ENCODE measurements around the gene EXTL1. TPM values are rescaled to one million over a fixed set of nuclear protein-coding genes. Genes with fewer than 3 reads are reported as not detected.

EXTL1 gene
- total RNA-seq, 2 donors from 2014 or later, result 0.79 to 1.4 TPM

- Histone ChIP-seq H3K4me3 (no peak overlapping the region), H3K27ac (no peak overlapping the region), H3K27me3 (no peaks in the 10 kb centered on the region), H3K36me3 (peaks cover 5% of the 10 kb centered on the region), H3K4me1 (peaks cover 0 to 10% of the 10 kb centered on the region in 2 donors), H3K9me3 (no peaks in the 10 kb centered on the region)
- no peak for TF ChIP-seq CTCF (IDR thresholded peaks at IDR 0.05)
- DNase-seq (ENCODE audit: low spot score), result no peak
These were observed 31.3 kb upstream of the EXTL1 start for GRCh38 chr1:25990251-25990650.

- DNase-seq (ENCODE audit: low spot score), result no peak
- Histone ChIP-seq H3K36me3 (no peaks in the 10 kb centered on the region), H3K9me3 (no peaks in the 10 kb centered on the region), H3K27ac (no peak overlapping the region), H3K27me3 (no peaks in the 10 kb centered on the region), H3K4me3 (no peak overlapping the region), H3K4me1 (peaks cover 0 to 10% of the 10 kb centered on the region in 2 donors)
- TF ChIP-seq CTCF (IDR thresholded peaks at IDR 0.05), result no peak
These were observed 30.7 kb upstream of the EXTL1 start for GRCh38 chr1:25990702-25991395.

- Histone ChIP-seq H3K36me3 (no peaks in the 10 kb centered on the region), H3K27ac (no peak overlapping the region), H3K27me3 (no peaks in the 10 kb centered on the region), H3K4me1 (peaks cover 0 to 18% of the 10 kb centered on the region in 2 donors), H3K4me3 (no peak overlapping the region), H3K9me3 (no peaks in the 10 kb centered on the region)
- DNase-seq (ENCODE audit: low spot score), result no peak
- TF ChIP-seq CTCF (IDR thresholded peaks at IDR 0.05), result no peak
These were observed 29.5 kb upstream of the EXTL1 start for GRCh38 chr1:25991937-25992688.

- H3K36me3 ChIP-seq, result no peaks in the 10 kb centered on the region
- H3K9me3 ChIP-seq, result no peaks in the 10 kb centered on the region
- no peak for TF ChIP-seq CTCF (IDR thresholded peaks at IDR 0.05)
- H3K4me1 ChIP-seq, result peaks cover 0 to 24% of the 10 kb centered on the region in 2 donors
- DNase-seq (ENCODE audit: low spot score), result no peak
- no peak overlapping the region for H3K27ac ChIP-seq
- H3K4me3 ChIP-seq, result no peak overlapping the region
- H3K27me3 ChIP-seq, result no peaks in the 10 kb centered on the region
These were observed 28.8 kb upstream of the EXTL1 start for GRCh38 chr1:25992689-25993171.

- Histone ChIP-seq H3K4me3 (no peak overlapping the region), H3K9me3 (no peaks in the 10 kb centered on the region), H3K27ac (no peak overlapping the region), H3K4me1 (peaks cover 0 to 25% of the 10 kb centered on the region in 2 donors), H3K36me3 (no peaks in the 10 kb centered on the region), H3K27me3 (no peaks in the 10 kb centered on the region)
- no peak for DNase-seq (ENCODE audit: low spot score)
- TF ChIP-seq CTCF (IDR thresholded peaks at IDR 0.05), result no peak
These were observed 28.2 kb upstream of the EXTL1 start for GRCh38 chr1:25993197-25993951.

Measured in right atrium auricular region (tissue), 2 donors.